PC-9 (cell line): ENCODE results near the gene IKBKG.

Source experiments
- CTCF ChIP-seq: fragments of 200-600 bp; sonication (generic); conservative IDR thresholded peaks from 2 replicates; pipeline ENCODE4 v1.6.1; 2017; ENCODE audit warnings: mixed run types, antibody characterized with exemption, mild to moderate bottlenecking, moderate library complexity
- EZH2 ChIP-seq: fragments of 200-600 bp; sonication (generic); IDR thresholded peaks from 2 replicates; pipeline ENCODE4 v1.8.0; 2017; ENCODE audit warnings: antibody characterized with exemption, low read depth

- no peak for TF ChIP-seq CTCF
- TF ChIP-seq EZH2 = no peak
Measured at GRCh38 chrX:154596290-154596929, 49.0 kb downstream of the IKBKG start.
